Measurements from ENCODE around the gene PLPPR5. TPM values are rescaled to one million over a fixed set of nuclear protein-coding genes. Genes with fewer than 3 reads are reported as not detected.

The PLPPR5 gene
- total and polyA plus RNA-seq, 4 experiments from 2014 or later: not detected

DNA sequence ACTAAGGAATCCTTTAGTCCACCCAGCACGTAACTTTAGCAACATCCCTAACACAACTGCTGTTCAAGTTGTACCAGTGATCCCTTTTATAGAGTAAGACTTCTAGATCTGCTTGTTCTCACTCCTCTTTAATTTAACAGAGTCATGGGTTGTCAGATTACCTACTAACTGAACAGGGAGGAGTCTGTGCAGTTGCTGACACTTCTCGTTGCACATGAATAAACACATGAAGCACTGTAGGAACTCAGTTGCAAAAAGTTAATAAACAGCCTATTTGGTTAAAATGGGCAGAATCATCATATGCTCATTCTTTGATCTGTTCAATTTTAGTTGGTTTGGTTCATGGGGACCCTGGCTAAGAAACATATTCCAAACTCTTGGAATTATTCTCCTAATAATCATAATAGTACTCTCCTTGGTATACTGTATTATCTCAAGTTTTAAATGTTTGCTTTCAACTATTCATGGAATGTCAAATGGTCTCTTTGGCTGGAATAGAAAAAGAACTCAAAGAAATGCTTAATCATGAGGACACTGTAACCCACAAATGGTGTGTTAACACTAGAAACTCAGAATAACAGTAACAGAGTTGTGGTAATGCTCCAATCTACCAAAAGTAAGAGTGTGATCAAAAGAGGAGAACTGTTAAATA, 15.6 kb downstream of the PLPPR5 start:
- Histone ChIP-seq H3K36me3 (ENCODE audit: insufficient read depth, low read length) (no peaks in the 10 kb centered on the region), H3K27me3 (ENCODE audit: insufficient read depth, low read length) (no peaks in the 10 kb centered on the region), H3K27ac (ENCODE audit: low read depth, low read length) (no peak overlapping the region), H3K9me3 (ENCODE audit: control insufficient read depth in 1 of 2, low read length in 2 of 2) (no peaks in the 10 kb centered on the region), H3K4me3 (ENCODE audit: low read length in 2 of 2) (no peak overlapping the region), H3K4me1 (ENCODE audit: insufficient read depth, low read length) (no peaks in the 10 kb centered on the region)
- H3K27ac Mint-ChIP-seq: no peak overlapping the region
- peaks cover 0 to 7% (median 6%) of the 10 kb centered on the region in 4 donors for H3K4me1 Mint-ChIP-seq
- no peaks in the 10 kb centered on the region for H3K27me3 Mint-ChIP-seq
- H3K9me3 Mint-ChIP-seq: peaks cover 0 to 2% (median 0%) of the 10 kb centered on the region in 8 donors
- DNase-seq: no peak
- H3K36me3 Mint-ChIP-seq: no peaks in the 10 kb centered on the region
- CTCF ChIA-PET (ENCODE audit: partially characterized antibody): interaction anchor here (1.4 kb wide), 1 partner anchor 195 kb away, joined by 5 read pairs; no protein-coding TSS in a partner anchor
- intact Hi-C loops (cut with micrococcal nuclease): no loop called here
- POLR2A ChIA-PET (ENCODE audit: partially characterized antibody): interaction anchor here (0.5 kb wide), 1 partner anchor 1944 kb away, joined by 3 read pairs; no protein-coding TSS in a partner anchor
- no peak overlapping the region for H3K4me3 Mint-ChIP-seq

DNA sequence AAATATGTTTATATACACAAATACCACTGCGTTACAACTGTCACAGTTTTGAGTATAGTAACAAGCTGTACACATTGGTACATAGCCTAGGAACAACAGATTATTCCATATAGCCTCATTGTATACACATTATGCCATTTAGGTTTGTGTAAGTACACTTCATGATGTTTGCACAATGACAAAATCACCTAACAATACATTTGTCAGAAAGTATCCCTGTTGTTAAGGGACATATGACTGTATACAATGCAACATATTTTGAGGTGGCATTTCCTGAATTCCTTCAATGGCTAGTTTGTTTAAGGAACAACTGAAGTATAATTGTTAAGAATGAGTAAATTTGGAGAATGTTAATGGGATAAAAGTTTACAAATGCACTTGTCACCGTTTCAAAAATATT, 19.0 kb downstream of the PLPPR5 start:
- Histone ChIP-seq H3K9me3 (ENCODE audit: control insufficient read depth in 1 of 2, low read length in 2 of 2) (no peaks in the 10 kb centered on the region), H3K27me3 (ENCODE audit: insufficient read depth, low read length) (no peaks in the 10 kb centered on the region), H3K27ac (ENCODE audit: low read depth, low read length) (no peak overlapping the region), H3K36me3 (ENCODE audit: insufficient read depth, low read length) (no peaks in the 10 kb centered on the region), H3K4me3 (ENCODE audit: low read length in 2 of 2) (no peak overlapping the region), H3K4me1 (ENCODE audit: insufficient read depth, low read length) (no peaks in the 10 kb centered on the region)
- no peak overlapping the region for H3K27ac Mint-ChIP-seq
- H3K36me3 Mint-ChIP-seq: no peaks in the 10 kb centered on the region
- H3K4me3 Mint-ChIP-seq: no peak overlapping the region
- DNase-seq: no peak
- POLR2A ChIA-PET (ENCODE audit: partially characterized antibody): no interaction called here
- H3K9me3 Mint-ChIP-seq: peaks cover 0 to 6% (median 4%) of the 10 kb centered on the region in 8 donors
- H3K27me3 Mint-ChIP-seq: no peaks in the 10 kb centered on the region
- CTCF ChIA-PET (ENCODE audit: partially characterized antibody): no interaction called here
- no peaks in the 10 kb centered on the region for H3K4me1 Mint-ChIP-seq
- intact Hi-C loops (cut with micrococcal nuclease): no loop called here

DNA sequence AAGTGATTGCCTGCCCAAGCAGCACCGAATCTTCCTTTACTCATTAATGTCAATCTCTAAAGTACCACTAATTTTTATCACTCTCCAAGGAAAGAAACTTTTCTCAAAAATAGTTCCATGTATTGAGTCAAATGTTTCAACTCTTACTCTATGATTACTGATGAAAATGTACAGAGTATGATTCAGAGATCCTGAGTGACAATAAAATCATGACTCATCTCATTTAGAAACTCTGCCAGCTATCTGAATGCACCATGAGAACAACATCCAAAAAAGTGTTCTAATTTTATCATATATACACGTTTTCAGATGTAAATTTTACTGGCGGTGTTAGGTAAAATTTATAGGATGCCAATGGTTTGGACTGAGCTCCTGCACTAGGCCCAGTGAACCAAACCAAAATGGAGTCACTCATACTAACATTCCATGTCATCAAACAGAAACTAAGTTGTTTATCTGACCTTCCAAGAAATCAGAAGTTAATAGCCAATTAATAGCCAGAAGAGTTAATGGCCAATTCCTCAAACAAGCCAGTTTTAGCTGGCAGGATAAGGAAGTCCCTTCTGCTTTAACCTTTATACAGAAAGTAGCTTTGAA, 22.6 kb downstream of the PLPPR5 start:
- Mint-ChIP-seq H3K9me3 (peaks cover 0 to 6% (median 4%) of the 10 kb centered on the region in 8 donors), H3K4me1 (peaks cover 0 to 1% (median 0%) of the 10 kb centered on the region in 4 donors), H3K4me3 (no peak overlapping the region), H3K27ac (no peak overlapping the region), H3K27me3 (no peaks in the 10 kb centered on the region), H3K36me3 (no peaks in the 10 kb centered on the region)
- Histone ChIP-seq H3K9me3 (ENCODE audit: control insufficient read depth in 1 of 2, low read length in 2 of 2) (no peaks in the 10 kb centered on the region), H3K27ac (ENCODE audit: low read depth, low read length) (no peak overlapping the region), H3K4me1 (ENCODE audit: insufficient read depth, low read length) (no peaks in the 10 kb centered on the region), H3K36me3 (ENCODE audit: insufficient read depth, low read length) (no peaks in the 10 kb centered on the region), H3K27me3 (ENCODE audit: insufficient read depth, low read length) (no peaks in the 10 kb centered on the region), H3K4me3 (ENCODE audit: low read length in 2 of 2) (no peak overlapping the region)
- no peak for DNase-seq
- intact Hi-C loops (cut with micrococcal nuclease): no loop called here
- ChIA-PET CTCF (ENCODE audit: partially characterized antibody) (no interaction called here), POLR2A (ENCODE audit: partially characterized antibody) (interaction anchor here (1.2 kb wide), 1 partner anchor 110 kb away, joined by 3 read pairs; no protein-coding TSS in a partner anchor)

DNA sequence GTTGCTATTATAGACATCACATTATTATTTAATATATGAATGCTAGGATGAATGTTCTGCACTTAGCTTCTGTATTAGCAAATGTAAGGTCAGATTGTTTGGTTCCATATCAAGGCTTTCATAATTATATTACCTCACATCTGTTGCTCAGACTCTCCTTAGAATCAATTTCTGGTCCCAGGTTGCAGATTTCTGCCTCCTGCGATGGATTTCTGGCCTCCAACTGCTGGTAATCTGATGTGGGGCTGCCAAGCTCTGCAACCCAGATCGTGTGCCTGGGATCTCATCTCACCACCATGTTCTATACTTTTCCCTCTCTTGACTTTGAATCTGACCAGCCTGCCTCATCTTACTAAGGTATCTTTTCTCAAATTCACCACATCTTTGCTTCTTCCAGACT, 25.2 kb downstream of the PLPPR5 start:
- POLR2A ChIA-PET (ENCODE audit: partially characterized antibody): no interaction called here
- no peaks in the 10 kb centered on the region for H3K27me3 Mint-ChIP-seq
- intact Hi-C loops (cut with micrococcal nuclease): no loop called here
- H3K27ac ChIP-seq (ENCODE audit: low read depth, low read length): no peak overlapping the region
- H3K36me3 Mint-ChIP-seq: no peaks in the 10 kb centered on the region
- no peak overlapping the region for H3K4me3 ChIP-seq (ENCODE audit: low read length in 2 of 2)
- no peaks in the 10 kb centered on the region for H3K9me3 ChIP-seq (ENCODE audit: control insufficient read depth in 1 of 2, low read length in 2 of 2)
- peaks cover 0 to 6% (median 4%) of the 10 kb centered on the region in 8 donors for H3K9me3 Mint-ChIP-seq
- H3K27ac Mint-ChIP-seq: no peak overlapping the region
- H3K4me1 ChIP-seq (ENCODE audit: insufficient read depth, low read length): no peaks in the 10 kb centered on the region
- DNase-seq: no peak
- peaks cover 0 to 1% (median 0%) of the 10 kb centered on the region in 4 donors for H3K4me1 Mint-ChIP-seq
- CTCF ChIA-PET (ENCODE audit: partially characterized antibody): no interaction called here
- H3K27me3 ChIP-seq (ENCODE audit: insufficient read depth, low read length): no peaks in the 10 kb centered on the region
- H3K4me3 Mint-ChIP-seq: no peak overlapping the region
- no peaks in the 10 kb centered on the region for H3K36me3 ChIP-seq (ENCODE audit: insufficient read depth, low read length)

DNA sequence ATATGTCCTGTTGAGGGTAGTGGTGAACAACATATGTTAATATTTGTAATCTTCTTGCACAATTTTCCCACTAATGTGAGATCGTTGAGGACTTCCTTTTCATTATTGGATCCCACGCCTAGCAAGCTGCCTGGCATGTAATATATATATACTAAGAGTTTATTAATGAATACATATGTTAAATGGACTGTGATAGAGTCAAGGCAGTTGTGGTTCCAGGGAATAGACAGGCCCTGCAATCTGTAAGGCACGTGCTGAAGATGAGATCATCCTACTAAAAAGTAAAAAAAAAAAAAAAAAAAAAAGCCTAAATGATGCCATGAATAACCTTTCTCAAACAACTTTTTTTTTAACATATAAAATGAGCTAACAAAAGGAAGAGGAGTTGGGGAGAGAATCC, 28.9 kb downstream of the PLPPR5 start:
- no peaks in the 10 kb centered on the region for H3K4me1 ChIP-seq (ENCODE audit: insufficient read depth, low read length)
- no peak overlapping the region for H3K4me3 Mint-ChIP-seq
- H3K4me1 Mint-ChIP-seq: peaks cover 0 to 1% (median 0%) of the 10 kb centered on the region in 4 donors
- ChIA-PET POLR2A (ENCODE audit: partially characterized antibody) (interaction anchor here (0.6 kb wide), 1 partner anchor 8 kb away, joined by 3 read pairs; no protein-coding TSS in a partner anchor), CTCF (ENCODE audit: partially characterized antibody) (interaction anchor here (0.7 to 0.8 kb wide), 3 partner anchors 9 to 15 kb away, joined by 3 to 8 read pairs (median 3); no protein-coding TSS in a partner anchor)
- no peak overlapping the region for H3K27ac Mint-ChIP-seq
- DNase-seq: no peak
- H3K9me3 Mint-ChIP-seq: no peaks in the 10 kb centered on the region
- intact Hi-C loops (cut with micrococcal nuclease): no loop called here
- H3K27ac ChIP-seq (ENCODE audit: low read depth, low read length): no peak overlapping the region
- no peak overlapping the region for H3K4me3 ChIP-seq (ENCODE audit: low read length in 2 of 2)
- H3K27me3 Mint-ChIP-seq: no peaks in the 10 kb centered on the region
- H3K27me3 ChIP-seq (ENCODE audit: insufficient read depth, low read length): no peaks in the 10 kb centered on the region
- H3K36me3 ChIP-seq (ENCODE audit: insufficient read depth, low read length): no peaks in the 10 kb centered on the region
- H3K9me3 ChIP-seq (ENCODE audit: control insufficient read depth in 1 of 2, low read length in 2 of 2): no peaks in the 10 kb centered on the region
- no peaks in the 10 kb centered on the region for H3K36me3 Mint-ChIP-seq

DNA sequence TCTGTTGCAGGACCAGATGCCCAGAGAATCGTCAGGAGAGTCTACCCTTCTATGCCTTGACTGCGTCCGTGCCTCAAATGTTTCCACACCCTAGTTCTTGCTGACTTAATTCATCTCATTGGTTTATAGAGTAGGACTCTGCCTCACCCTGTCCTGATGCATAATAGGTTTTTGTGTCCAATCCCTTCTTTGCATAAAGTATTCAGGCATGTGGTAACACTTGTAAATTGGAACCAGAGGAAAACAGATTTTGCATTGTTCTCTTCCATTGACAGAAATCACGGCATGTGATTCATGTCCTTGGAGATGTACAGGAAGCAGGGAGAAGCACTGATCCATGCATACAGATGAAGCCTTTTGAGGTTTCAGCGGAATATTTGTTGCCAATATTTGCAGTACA, 29.5 kb downstream of the PLPPR5 start:
- no peaks in the 10 kb centered on the region for H3K27me3 Mint-ChIP-seq
- H3K9me3 Mint-ChIP-seq: no peaks in the 10 kb centered on the region
- no peak overlapping the region for H3K4me3 ChIP-seq (ENCODE audit: low read length in 2 of 2)
- H3K36me3 Mint-ChIP-seq: no peaks in the 10 kb centered on the region
- CTCF ChIA-PET (ENCODE audit: partially characterized antibody): no interaction called here
- H3K4me1 Mint-ChIP-seq: peaks cover 0 to 1% (median 0%) of the 10 kb centered on the region in 4 donors
- no peak for DNase-seq
- no peaks in the 10 kb centered on the region for H3K9me3 ChIP-seq (ENCODE audit: control insufficient read depth in 1 of 2, low read length in 2 of 2)
- H3K4me3 Mint-ChIP-seq: no peak overlapping the region
- POLR2A ChIA-PET (ENCODE audit: partially characterized antibody): no interaction called here
- H3K27ac Mint-ChIP-seq: no peak overlapping the region
- H3K36me3 ChIP-seq (ENCODE audit: insufficient read depth, low read length): no peaks in the 10 kb centered on the region
- intact Hi-C loops (cut with micrococcal nuclease): no loop called here
- no peaks in the 10 kb centered on the region for H3K4me1 ChIP-seq (ENCODE audit: insufficient read depth, low read length)
- H3K27me3 ChIP-seq (ENCODE audit: insufficient read depth, low read length): no peaks in the 10 kb centered on the region
- no peak overlapping the region for H3K27ac ChIP-seq (ENCODE audit: low read depth, low read length)

DNA sequence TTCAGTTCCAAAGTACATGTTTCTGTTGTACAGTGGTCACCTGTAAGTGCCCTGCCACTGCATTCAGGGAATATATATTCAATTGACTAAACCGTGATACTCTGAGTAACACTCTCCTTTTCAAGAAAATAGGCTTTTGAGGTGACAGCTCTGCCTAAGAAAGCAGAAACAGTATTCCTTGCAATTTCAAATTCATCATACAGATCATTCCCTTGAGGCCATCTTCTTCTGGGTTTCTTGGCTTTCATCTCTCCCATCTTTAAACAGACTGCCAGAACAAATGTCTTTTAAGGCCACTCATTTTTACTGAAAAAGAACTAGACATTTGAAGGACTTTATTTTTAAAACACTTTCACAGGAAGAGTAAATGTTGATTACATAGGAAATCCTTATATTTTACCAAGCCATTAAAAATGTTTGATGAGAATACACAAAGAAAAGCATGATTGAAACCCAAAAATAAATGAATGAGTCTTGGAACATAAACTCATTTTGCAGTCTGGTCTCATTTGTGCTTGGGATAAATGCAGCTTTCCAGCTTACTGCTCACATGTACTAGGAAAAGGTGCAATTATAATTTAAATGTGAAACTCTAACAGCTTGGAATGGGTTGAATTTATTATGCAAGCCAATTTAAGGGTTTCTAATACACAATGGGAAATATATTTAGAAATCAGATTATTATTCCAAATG, 34.7 kb downstream of the PLPPR5 start:
- no peaks in the 10 kb centered on the region for H3K9me3 ChIP-seq (ENCODE audit: control insufficient read depth in 1 of 2, low read length in 2 of 2)
- H3K27ac ChIP-seq (ENCODE audit: low read depth, low read length): no peak overlapping the region
- intact Hi-C loops (cut with micrococcal nuclease): no loop called here
- no peaks in the 10 kb centered on the region for H3K4me1 ChIP-seq (ENCODE audit: insufficient read depth, low read length)
- ChIA-PET CTCF (ENCODE audit: partially characterized antibody) (no interaction called here), POLR2A (ENCODE audit: partially characterized antibody) (no interaction called here)
- Mint-ChIP-seq H3K27ac (peak overlapping the region in 1 of 7 donors; percentile 26), H3K27me3 (peaks cover 0 to 4% of the 10 kb centered on the region in 2 donors), H3K36me3 (no peaks in the 10 kb centered on the region), H3K9me3 (no peaks in the 10 kb centered on the region), H3K4me3 (no peak overlapping the region), H3K4me1 (no peaks in the 10 kb centered on the region)
- no peaks in the 10 kb centered on the region for H3K27me3 ChIP-seq (ENCODE audit: insufficient read depth, low read length)
- DNase-seq: no peak
- H3K36me3 ChIP-seq (ENCODE audit: insufficient read depth, low read length): no peaks in the 10 kb centered on the region
- no peak overlapping the region for H3K4me3 ChIP-seq (ENCODE audit: low read length in 2 of 2)

All from CD4-positive, alpha-beta memory T cell (primary cell).